GM12878 (cell line): ENCODE data around the gene PLA2G3.

Experiments
- ATF7 ChIP-seq: fragments of 450-650 bp; IDR thresholded peaks from 2 replicates; pipeline ENCODE4 v1.6.1; 2016; ENCODE audit warnings: low read depth, mild to moderate bottlenecking
- HCFC1 ChIP-seq: fragments of 150-350 bp; IDR thresholded peaks from 2 replicates; pipeline ENCODE4 v1.6.1; 2014; ENCODE audit warnings: low read length
- MEF2A ChIP-seq: IDR thresholded peaks from 2 replicates; pipeline ENCODE4 v1.6.1; 2011; ENCODE audit warnings: low read depth, mild to moderate bottlenecking, low read length, moderate library complexity; ENCODE audit not compliant: insufficient read depth
- NFYA ChIP-seq: IDR thresholded peaks from 2 replicates; pipeline ENCODE4 v1.6.1; 2011; ENCODE audit warnings: low read depth, mild to moderate bottlenecking, low read length, improper control_type of control experiment, borderline replicate concordance
- RCOR1 ChIP-seq: conservative IDR thresholded peaks from 2 replicates; pipeline ENCODE4 v1.6.1; 2012; ENCODE audit warnings: low read depth, low read length, improper control_type of control experiment
- SREBF1 ChIP-seq: IDR thresholded peaks from 2 replicates; pipeline ENCODE4 v1.6.1; 2012; ENCODE audit warnings: mild to moderate bottlenecking, low read length
- TCF7 ChIP-seq: IDR thresholded peaks from 2 replicates; pipeline ENCODE4 v1.6.1; 2014; ENCODE audit warnings: antibody characterized with exemption, borderline replicate concordance
- TF ChIP-seq, protein P1 (sequence below), 3 experiments: IDR thresholded peaks in 2 of 3; conservative IDR thresholded peaks in 1 of 3; 2 replicates each; pipeline ENCODE4 v1.5.1; 2011; ENCODE audit warnings: low read depth in 3 of 3, low read length in 3 of 3, mild to moderate bottlenecking in 3 of 3, control low read depth in 2 of 3, moderate library complexity in 2 of 3, inconsistent platforms in 1 of 3, mixed read lengths in 1 of 3; ENCODE audit not compliant: control insufficient read depth in 2 of 3, insufficient read depth in 1 of 3; ENCODE audit errors: extremely low read depth in 1 of 3

DNA sequence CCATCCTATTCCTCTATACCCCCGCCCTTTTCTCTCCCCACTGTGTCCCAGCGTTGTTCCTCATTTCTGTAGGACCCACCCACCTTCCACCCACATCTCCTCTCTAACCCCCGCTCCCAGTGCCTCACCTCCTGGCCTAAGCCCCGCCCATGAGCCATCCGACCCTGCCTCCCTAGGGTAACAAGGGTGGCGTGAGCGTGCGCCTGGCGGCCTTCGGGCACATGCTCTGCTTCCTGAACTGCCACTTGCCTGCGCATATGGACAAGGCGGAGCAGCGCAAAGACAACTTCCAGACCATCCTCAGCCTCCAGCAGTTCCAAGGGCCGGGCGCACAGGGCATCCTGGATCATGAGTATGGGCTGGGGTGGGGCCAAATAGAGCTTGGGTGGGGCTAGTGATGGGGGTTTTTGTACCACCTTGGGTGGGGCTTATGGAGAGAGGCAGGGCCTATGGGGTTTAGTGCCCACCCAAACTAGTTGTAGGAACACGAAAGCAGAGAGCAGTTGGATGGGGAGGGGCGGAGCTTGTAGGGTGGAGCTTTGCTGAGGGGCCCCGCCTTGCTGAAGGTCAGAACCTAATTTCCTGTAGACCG lies 13.0 kb downstream of the PLA2G3 start:
- no peak for TF ChIP-seq TCF7
- TF ChIP-seq MEF2A, result no peak
- TF ChIP-seq, protein P1, sequence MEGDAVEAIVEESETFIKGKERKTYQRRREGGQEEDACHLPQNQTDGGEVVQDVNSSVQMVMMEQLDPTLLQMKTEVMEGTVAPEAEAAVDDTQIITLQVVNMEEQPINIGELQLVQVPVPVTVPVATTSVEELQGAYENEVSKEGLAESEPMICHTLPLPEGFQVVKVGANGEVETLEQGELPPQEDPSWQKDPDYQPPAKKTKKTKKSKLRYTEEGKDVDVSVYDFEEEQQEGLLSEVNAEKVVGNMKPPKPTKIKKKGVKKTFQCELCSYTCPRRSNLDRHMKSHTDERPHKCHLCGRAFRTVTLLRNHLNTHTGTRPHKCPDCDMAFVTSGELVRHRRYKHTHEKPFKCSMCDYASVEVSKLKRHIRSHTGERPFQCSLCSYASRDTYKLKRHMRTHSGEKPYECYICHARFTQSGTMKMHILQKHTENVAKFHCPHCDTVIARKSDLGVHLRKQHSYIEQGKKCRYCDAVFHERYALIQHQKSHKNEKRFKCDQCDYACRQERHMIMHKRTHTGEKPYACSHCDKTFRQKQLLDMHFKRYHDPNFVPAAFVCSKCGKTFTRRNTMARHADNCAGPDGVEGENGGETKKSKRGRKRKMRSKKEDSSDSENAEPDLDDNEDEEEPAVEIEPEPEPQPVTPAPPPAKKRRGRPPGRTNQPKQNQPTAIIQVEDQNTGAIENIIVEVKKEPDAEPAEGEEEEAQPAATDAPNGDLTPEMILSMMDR (IDR thresholded peaks at IDR 0.05 in 2 of 3, conservative IDR thresholded peaks at IDR 0.05 in 1 of 3; ENCODE audit: control insufficient read depth in 2 of 3, extremely low read depth in 1 of 3, insufficient read depth in 1 of 3, low read depth in 3 of 3, low read length in 3 of 3), result no peak
- TF ChIP-seq HCFC1, result no peak
- no peak for TF ChIP-seq NFYA
- no peak for TF ChIP-seq RCOR1
- no peak for TF ChIP-seq SREBF1
- no peak for TF ChIP-seq ATF7
